NT2/D1 (cell line): ENCODE data around the gene SETDB1.
A peak's percentile ranks its signal among the peaks of the same experiment; 100 is the strongest.

ENCODE experiments used
- DNase-seq: peaks from one replicate; pipeline ENCODE4 v3.0.0-alpha.2; 2011; ENCODE audit warnings: low read depth, low spot score
- H3K27me3 ChIP-seq: 2 replicates; pipeline ENCODE4 v1.6.0; 2011; ENCODE audit warnings: mild to moderate bottlenecking; ENCODE audit not compliant: insufficient read length, insufficient read depth
- H3K36me3 ChIP-seq: 2 replicates; pipeline ENCODE4 v1.6.1; 2011; ENCODE audit warnings: mild to moderate bottlenecking, low read length, mixed read lengths; ENCODE audit not compliant: insufficient read depth, insufficient read length
- H3K4me1 ChIP-seq: 2 replicates; pipeline ENCODE4 v1.5.1; 2011; ENCODE audit not compliant: insufficient read depth, insufficient read length
- H3K4me3 ChIP-seq: 2 replicates; pipeline ENCODE4 v1.5.1; 2011; ENCODE audit warnings: low read depth; ENCODE audit not compliant: insufficient read length
- H3K9ac ChIP-seq: 2 replicates; pipeline ENCODE4 v1.6.0; 2011; ENCODE audit warnings: low read depth; ENCODE audit not compliant: insufficient read length
- H3K9me3 ChIP-seq: 2 replicates; pipeline ENCODE4 v1.5.1; 2011; ENCODE audit warnings: mild to moderate bottlenecking, low read length; ENCODE audit not compliant: insufficient read depth
- SUZ12 ChIP-seq: IDR thresholded peaks from 2 replicates; pipeline ENCODE4 v1.6.1; 2011; ENCODE audit not compliant: insufficient read length, insufficient read depth; ENCODE audit errors: extremely low read depth
- YY1 ChIP-seq: IDR thresholded peaks from 2 replicates; pipeline ENCODE4 v1.6.1; 2011; ENCODE audit not compliant: insufficient read length, insufficient read depth
- ZNF274 ChIP-seq: IDR thresholded peaks from 2 replicates; pipeline ENCODE4 v1.6.1; 2011; ENCODE audit warnings: mild to moderate bottlenecking, low read depth, low read length

The SETDB1 gene

GRCh38 chr1:150976879-150977694, 50.9 kb downstream of the SETDB1 start:
- Histone ChIP-seq H3K9me3 (no peaks in the 10 kb centered on the region), H3K4me3 (peak overlapping the region; percentile 18), H3K36me3 (no peaks in the 10 kb centered on the region), H3K27me3 (peaks cover 3% of the 10 kb centered on the region), H3K9ac (peak overlapping the region; percentile 21), H3K4me1 (peaks cover 38% of the 10 kb centered on the region)
- no peak for TF ChIP-seq YY1
- TF ChIP-seq SUZ12: no peak
- TF ChIP-seq ZNF274: no peak
- DNase-seq: no peak

- DNase-seq: peak; percentile 92
- H3K9ac ChIP-seq: no peak overlapping the region
- H3K4me3 ChIP-seq: no peak overlapping the region
Measured at GRCh38 chr1:150979092-150980056, 53.2 kb downstream of the SETDB1 start.

GRCh38 chr1:150981177-150981804, 55.1 kb downstream of the SETDB1 start:
- peak; percentile 85 for DNase-seq
- no peaks in the 10 kb centered on the region for H3K9me3 ChIP-seq
- H3K27me3 ChIP-seq: no peaks in the 10 kb centered on the region
- TF ChIP-seq SUZ12 (no peak), YY1 (no peak), ZNF274 (no peak)
- H3K4me3 ChIP-seq: no peak overlapping the region
- H3K36me3 ChIP-seq: no peaks in the 10 kb centered on the region
- peak overlapping the region; percentile 62 for H3K9ac ChIP-seq
- peaks cover 36% of the 10 kb centered on the region for H3K4me1 ChIP-seq

More at GRCh38 chr1:150979092-150980056, 53.2 kb downstream of the SETDB1 start:
- peaks cover 35% of the 10 kb centered on the region for H3K4me1 ChIP-seq
- H3K36me3 ChIP-seq: no peaks in the 10 kb centered on the region
- TF ChIP-seq ZNF274 (no peak), SUZ12 (no peak)
- H3K27me3 ChIP-seq: no peaks in the 10 kb centered on the region
- no peaks in the 10 kb centered on the region for H3K9me3 ChIP-seq

GRCh38 chr1:150981805-150982712, 55.9 kb downstream of the SETDB1 start, which contains the start of gene ANXA9:
Gene ANXA9, plus strand, starts transcription at chr1:150982292. Its CDS starts 814 bp downstream, at chr1:150983106.
- no peaks in the 10 kb centered on the region for H3K9me3 ChIP-seq
- no peak for TF ChIP-seq ZNF274
- no peak for TF ChIP-seq SUZ12
- no peak for TF ChIP-seq YY1
- peak within 1 kb of the TSS; percentile 44 for H3K9ac ChIP-seq
- no peak within 1 kb of the TSS for H3K4me3 ChIP-seq
- no peaks in the 10 kb centered on the region for H3K27me3 ChIP-seq
- no peaks in the 10 kb centered on the region for H3K36me3 ChIP-seq
- DNase-seq: no peak
- peaks cover 36% of the 10 kb centered on the region for H3K4me1 ChIP-seq

- TF ChIP-seq ZNF274: no peak
- TF ChIP-seq YY1: no peak
- TF ChIP-seq SUZ12: no peak
Measured at GRCh38 chr1:150985179-150985825, 59.1 kb downstream of the SETDB1 start.

GRCh38 chr1:150987924-150988323, 61.8 kb downstream of the SETDB1 start:
- no peak for DNase-seq
- Histone ChIP-seq H3K9ac (no peak overlapping the region), H3K36me3 (no peaks in the 10 kb centered on the region), H3K4me3 (no peak overlapping the region), H3K27me3 (no peaks in the 10 kb centered on the region), H3K4me1 (peaks cover 10% of the 10 kb centered on the region), H3K9me3 (no peaks in the 10 kb centered on the region)
- no peak for TF ChIP-seq SUZ12
- TF ChIP-seq YY1: no peak
- no peak for TF ChIP-seq ZNF274

More at GRCh38 chr1:150985179-150985825, 59.1 kb downstream of the SETDB1 start:
- Histone ChIP-seq H3K4me3 (no peak overlapping the region), H3K9ac (no peak overlapping the region), H3K4me1 (peaks cover 24% of the 10 kb centered on the region), H3K27me3 (no peaks in the 10 kb centered on the region), H3K36me3 (no peaks in the 10 kb centered on the region), H3K9me3 (no peaks in the 10 kb centered on the region)
- DNase-seq: no peak
